Activated CD4-positive, alpha-beta T cell treated with anti-CD3 and anti-CD28 coated beads, Interleukin-2, amount 50 U/mL, for 16 hours (primary cell): ENCODE data around the gene PLBD2.

Experiments
- DNase-seq: peaks from one replicate; pipeline ENCODE4 v3.0.0-alpha.2; 2020

Gene PLBD2

GRCh38 chr12:113396828-113397496, 38.6 kb downstream of the PLBD2 start:
- DNase-seq: no peak

- DNase-seq: no peak
Observed at GRCh38 chr12:113397497-113398197, 39.3 kb downstream of the PLBD2 start.

GRCh38 chr12:113398346-113399290, 40.2 kb downstream of the PLBD2 start:
- no peak for DNase-seq

GRCh38 chr12:113399490-113399889, 41.1 kb downstream of the PLBD2 start:
- DNase-seq: no peak

GRCh38 chr12:113400362-113400761, 42.0 kb downstream of the PLBD2 start:
- DNase-seq: no peak

GRCh38 chr12:113401066-113402000, 42.9 kb downstream of the PLBD2 start:
- DNase-seq: no peak

GRCh38 chr12:113402586-113403260, 44.3 kb downstream of the PLBD2 start:
- DNase-seq: no peak

- no peak for DNase-seq
Observed at GRCh38 chr12:113403435-113404415, 45.3 kb downstream of the PLBD2 start, which contains the start of gene SDS. Gene SDS (minus strand): TSS chr12:113403887. CDS start chr12:113399708, 4,179 bp downstream.

GRCh38 chr12:113405694-113406093, 47.3 kb downstream of the PLBD2 start:
- DNase-seq: no peak

GRCh38 chr12:113407931-113408600, 49.7 kb downstream of the PLBD2 start:
- no peak for DNase-seq

- DNase-seq: no peak
Observed at GRCh38 chr12:113408756-113409298, 50.4 kb downstream of the PLBD2 start.

- no peak for DNase-seq
Observed at GRCh38 chr12:113409462-113410124, 51.2 kb downstream of the PLBD2 start.

- no peak for DNase-seq
Observed at GRCh38 chr12:113413488-113413939, 55.1 kb downstream of the PLBD2 start.

GRCh38 chr12:113414519-113415038, 56.2 kb downstream of the PLBD2 start:
- DNase-seq: no peak

GRCh38 chr12:113416091-113416754, 57.8 kb downstream of the PLBD2 start:
- no peak for DNase-seq

- DNase-seq: no peak
Observed at GRCh38 chr12:113418213-113418879, 60.0 kb downstream of the PLBD2 start.

- DNase-seq: no peak
Observed at GRCh38 chr12:113420996-113421595, 62.7 kb downstream of the PLBD2 start.
